HG03103 (cell line): ENCODE data around the gene CTDSP1.

Experiments
- ATAC-seq: cut with Tn5 transposase; IDR thresholded peaks from one replicate; pipeline ENCODE4 v1.9.1; 2021; ENCODE audit warnings: low read depth; ENCODE audit not compliant: unreplicated experiment

Gene CTDSP1

GRCh38 chr2:218452079-218452478, 52.4 kb downstream of the CTDSP1 start:
- ATAC-seq: no peak
